Activated CD4-positive, alpha-beta T cell treated with anti-CD3 and anti-CD28 coated beads, Interleukin-2, amount 50 U/mL, for 16 hours (primary cell): ENCODE data around the gene NRAS.

ENCODE experiments used
- DNase-seq: peaks from one replicate; pipeline ENCODE4 v3.0.0-alpha.2; 2020

NRAS gene

DNA sequence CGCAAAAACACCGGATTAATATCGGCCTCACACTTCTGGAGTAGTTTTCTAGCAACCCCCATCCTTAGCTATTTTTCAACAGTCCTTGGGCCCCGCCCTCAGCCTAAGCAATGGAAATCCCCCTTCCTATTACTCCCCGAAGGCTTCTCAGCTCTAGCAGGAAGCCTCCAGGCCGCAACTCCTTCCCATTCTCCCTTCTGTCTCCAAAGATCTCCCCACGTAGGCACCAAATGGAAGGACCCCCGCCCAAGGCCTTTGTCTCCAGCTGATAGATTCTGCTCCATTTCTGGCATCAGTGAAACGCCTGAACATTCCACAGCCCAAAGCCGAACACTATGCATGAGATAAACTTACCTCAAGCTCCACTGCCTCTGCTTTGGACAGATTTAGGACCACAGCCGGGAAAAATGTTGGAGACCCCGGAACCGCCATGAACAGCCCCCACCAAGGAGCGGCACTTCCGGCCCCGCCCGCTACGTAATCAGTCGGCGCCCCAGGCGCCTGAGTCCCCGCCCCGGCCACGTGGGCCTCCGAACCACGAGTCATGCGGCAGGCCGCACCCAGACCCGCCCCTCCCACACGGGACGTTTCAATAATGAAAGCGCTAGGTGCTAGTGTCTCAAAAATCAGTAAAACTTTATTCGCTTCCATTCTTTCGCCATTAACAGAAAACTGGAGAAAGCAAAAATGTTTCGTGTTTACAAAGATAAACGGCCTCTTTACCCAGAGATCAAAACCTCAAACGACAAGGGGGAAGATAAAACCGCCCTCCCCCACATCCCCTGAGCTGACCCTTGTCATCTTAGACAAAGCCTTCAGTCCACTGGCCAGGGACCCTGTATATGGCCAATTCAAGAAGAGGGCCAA, at the start of gene NRAS:
TSS of gene NRAS (minus strand) at position 468 of the 867 bp plus-strand sequence. CDS start 611 bp downstream, outside the sequence.
- DNase-seq = peak; percentile 96

DNA sequence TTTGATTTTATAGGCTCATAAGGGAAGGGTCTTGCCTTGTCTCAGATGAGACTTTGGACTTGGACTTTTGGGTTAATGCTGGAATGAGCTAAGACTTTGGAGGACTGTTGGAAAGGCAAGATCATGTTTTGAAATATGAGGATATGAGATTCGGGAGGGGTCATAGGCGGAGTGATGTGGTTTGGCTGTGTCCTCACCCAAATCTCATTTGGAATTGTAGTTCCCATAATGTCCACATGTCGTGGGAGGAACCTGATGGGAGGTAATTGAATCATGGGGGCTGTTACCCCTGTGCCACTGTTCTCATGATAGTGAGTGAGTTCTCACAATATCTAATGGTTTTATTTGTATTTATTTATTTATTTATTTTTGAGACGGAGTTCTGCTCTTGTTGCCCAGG, 48.1 kb upstream of the NRAS start:
- no peak for DNase-seq

DNA sequence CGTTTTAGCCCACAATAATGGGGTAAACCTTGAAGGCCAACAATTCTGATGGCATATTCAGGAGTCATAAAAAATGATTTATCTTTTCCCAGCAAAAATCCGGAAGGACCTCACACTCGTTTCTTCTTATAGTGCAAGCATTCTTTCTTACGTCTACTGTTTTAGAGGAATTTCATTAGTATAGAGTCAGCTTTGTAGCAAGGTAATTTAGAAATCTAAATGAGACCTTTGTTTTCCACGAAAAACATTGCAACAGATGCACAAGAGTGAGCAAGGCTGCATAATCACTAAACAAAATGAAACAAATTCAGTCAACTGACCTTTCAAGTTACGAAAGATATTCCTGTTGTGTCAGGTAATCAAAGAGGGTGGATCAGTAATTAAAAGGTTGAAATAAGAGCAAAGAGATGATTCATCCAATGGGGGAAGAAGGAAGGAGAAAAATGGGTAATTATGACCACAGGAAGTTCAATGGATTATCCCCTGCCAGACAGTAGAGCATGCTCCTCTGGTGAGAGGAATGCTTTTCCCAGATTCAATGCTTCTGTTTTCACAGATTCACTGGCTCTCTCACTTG, 41.8 kb upstream of the NRAS start:
- no peak for DNase-seq

DNA sequence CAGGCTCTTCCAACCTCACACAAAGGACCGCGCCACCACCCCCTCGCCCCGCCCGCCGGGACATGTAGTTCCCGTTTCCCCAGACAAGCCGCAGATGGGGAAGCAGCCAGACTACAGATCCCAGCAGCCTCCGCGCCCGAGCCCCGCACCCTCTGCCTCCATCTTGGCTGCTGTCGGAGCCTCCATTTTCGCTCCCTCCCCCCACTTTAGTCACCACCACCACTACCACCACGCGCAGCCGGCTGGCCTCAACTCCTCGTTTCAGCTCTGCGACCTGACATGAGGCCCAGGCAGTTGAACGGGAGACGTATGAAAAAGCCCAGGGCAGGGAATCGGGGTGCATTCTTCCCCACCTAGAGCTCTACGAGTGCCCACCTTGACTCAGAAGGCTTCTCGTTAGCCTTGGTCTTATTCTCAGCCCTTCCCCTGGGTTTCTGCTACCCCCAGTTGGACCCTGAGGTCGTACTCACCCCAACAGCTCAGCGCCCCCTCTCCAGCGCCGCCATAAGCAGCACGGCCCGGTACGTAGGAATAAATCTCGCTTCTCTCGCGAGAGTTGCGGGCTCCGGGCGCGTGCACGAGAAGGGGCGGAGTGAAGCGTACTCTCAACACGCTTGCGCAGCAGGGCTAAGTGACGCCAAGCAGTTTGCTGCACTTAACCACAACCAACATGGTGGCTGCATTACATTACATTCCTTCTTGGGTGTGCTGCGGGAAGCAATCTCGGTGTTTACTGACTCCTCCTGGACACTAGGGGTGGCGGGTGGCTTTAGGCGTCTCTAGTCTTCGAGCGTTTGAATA, 41.1 kb upstream of the NRAS start, which contains the start of gene CSDE1:
TSS of gene CSDE1 (minus strand) at position 530 of the 801 bp plus-strand sequence. CDS start 18,094 bp downstream, outside the sequence.
- DNase-seq = peak; percentile 98

DNA sequence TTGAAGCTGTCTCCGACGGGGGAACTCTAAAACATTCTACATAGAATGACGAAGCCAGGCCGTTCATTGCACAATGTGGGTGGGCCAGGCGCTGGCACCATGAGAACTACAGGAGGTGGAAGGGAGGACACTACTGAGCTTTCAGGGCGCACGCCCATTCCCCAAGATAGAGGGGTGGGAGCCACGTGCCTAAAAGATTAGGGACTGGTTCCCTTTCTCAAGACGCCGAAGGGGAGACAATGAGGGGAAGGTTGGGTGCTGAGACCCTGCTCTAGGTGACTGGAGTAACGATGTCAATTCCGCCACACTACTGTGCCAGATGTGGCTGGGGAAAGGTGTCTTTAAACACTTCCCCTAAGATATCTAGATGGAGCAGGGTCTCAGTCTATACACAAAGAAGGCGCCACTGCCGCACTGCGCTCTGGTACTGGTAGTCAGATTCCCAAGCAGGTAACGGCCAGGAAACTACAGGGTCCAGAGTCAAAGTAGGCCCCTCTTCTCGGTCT, 40.4 kb upstream of the NRAS start:
- DNase-seq = peak; percentile 17

DNA sequence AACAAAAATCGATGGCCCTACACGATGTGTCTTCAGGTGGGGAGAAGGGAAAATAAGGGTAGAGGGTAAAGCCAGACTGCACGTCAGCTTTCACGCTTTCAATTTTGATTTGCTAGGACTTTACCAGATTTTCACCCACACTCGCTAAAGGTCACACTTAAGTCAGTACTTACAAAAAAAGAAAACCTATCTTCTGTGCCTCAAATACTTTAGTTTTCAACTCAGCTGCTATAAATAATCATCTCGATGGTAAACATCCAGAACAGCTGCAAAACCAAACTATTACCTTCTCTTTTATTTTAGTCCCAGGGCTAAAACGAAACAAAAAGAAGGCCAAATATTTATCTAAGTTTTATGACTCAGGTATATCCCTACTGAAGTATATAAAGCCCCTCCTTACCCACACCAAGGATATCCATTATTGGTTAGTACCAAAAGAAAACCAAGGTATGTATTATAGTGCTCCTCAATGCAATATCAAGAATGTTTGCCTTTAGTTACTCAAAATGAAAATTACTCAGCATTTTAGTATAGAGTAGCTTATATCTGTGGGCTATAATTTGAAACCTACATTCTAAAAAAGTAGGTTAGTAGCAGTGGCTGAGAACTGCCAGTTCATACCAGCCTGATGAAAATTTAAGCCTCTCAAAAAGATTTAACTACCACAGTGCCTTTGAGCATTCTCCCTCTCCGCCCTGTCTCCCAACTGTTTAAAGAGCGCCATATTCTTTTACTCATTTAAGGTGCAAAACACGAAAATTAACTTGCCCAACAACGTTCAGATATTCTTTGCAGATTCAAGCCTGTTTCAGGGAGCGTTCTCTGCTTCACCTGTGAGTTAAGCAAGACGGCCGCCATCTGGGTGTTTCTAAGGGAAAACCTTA, 39.7 kb upstream of the NRAS start:
- DNase-seq = peak; percentile 37

DNA sequence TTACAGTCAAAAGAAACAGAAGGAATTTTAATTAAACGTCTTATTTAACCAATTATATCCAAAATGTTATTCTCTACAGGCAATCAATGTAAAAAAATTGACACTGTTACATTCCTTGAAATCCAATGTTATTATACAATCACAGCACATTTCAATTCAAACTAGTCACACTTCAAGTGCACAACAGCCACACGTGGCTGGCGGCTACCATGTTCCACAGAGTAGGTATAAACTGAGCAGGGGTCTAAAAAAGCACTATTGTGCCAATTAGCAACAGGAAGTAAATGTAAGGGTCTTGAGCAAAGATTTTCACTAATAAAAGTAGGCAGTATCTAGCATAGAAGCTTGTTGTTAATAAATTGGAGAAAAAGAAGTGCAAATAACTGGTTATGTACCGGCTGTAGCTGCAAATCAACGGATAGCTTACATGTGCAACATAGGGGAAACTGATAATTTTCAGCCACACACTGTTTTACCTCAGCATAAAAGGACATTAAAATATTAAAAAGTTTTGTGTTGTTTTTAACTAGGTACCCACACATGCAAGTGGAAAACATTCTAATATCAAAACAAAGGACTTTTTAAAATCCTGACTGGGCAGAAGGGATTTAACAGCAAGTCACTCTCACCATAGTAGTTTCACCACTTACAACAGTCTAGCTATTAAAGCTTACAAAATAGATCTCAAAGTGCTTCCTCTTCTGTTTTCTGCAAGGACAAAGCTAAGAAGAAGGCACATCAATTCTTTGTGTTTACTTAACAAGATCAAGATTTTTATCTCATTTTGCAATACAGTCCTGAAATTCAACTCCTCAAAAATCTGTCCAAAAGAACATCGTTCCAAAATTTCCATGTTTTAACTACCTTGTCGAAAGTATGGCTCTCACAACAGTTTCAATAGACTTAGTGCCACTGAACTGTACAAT, 38.7 kb upstream of the NRAS start:
- DNase-seq = no peak

DNA sequence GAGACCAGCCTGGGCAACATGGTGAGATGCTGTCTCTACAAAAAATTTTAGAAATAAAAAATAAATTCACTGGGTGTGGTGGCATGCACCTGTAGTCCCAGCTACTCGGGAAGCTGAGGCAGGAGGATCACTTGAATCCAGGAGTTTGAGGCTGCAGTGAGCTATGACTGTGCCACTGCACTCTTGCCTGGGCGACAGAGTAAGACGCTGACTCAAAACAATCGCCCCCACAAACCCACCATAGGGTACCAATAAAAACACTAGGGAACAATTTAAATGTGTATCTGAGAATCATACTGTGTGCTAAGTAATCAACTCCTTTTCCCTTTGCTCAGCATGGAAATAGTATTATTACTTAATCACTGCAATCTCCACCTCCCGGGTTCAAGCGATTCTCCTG, 37.1 kb upstream of the NRAS start:
- peak; percentile 34 for DNase-seq

DNA sequence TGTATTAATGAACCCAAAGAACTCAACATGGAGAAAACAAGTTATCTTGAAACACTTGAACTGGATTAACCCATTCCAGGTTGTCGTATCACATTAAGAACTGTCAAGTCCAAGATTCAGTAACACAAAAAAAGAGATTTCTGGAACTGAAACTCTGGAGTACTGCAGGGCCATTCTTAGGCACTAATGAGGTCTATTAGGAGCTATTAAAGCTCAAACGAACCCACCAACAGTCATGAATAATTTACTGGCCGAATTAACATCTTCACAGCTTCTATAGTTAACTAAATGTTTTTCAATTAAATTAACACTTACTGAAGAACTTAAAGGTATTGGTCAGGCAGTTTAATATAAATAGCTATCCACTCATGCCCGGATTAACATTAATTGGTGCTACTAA, 36.6 kb upstream of the NRAS start:
- DNase-seq = no peak

DNA sequence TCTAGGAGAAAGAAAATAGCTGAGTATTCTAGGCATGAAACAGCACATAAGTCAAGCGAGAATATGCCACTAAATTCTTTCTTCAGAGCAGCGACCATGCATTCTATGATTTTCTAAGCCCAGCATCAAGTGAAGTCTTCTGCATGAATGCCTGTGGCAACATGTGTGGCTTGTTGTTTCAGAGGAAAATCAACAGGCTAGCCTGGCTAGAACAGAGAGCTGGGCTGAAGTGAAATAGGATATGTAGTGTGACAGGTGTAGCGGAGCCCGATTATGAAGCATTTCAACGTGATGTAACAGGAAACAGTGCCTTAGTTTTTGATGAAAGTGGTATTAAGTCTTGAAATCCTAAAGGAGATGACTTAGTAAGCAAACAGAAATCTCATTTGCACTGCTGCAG, 34.2 kb upstream of the NRAS start:
- DNase-seq = no peak

DNA sequence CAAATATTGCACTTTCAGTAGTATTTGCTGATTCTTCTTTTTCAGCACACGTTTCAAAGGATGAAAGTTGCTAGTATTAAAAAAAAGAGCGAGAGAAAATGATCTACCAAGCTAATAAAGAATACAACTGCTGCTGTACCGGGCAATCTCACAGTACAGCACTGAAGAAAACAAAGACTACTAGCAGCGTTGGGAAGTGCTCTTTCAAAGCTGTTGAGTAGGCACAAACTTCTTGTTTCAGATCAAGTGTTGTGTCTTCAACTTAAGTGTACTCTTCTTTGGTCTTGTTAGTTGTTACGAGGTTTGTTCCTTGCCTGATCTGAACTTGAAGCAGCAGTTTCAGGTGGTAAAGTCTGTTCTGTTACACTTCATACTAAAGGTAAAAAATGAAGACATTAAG, 33.3 kb upstream of the NRAS start:
- DNase-seq = no peak

DNA sequence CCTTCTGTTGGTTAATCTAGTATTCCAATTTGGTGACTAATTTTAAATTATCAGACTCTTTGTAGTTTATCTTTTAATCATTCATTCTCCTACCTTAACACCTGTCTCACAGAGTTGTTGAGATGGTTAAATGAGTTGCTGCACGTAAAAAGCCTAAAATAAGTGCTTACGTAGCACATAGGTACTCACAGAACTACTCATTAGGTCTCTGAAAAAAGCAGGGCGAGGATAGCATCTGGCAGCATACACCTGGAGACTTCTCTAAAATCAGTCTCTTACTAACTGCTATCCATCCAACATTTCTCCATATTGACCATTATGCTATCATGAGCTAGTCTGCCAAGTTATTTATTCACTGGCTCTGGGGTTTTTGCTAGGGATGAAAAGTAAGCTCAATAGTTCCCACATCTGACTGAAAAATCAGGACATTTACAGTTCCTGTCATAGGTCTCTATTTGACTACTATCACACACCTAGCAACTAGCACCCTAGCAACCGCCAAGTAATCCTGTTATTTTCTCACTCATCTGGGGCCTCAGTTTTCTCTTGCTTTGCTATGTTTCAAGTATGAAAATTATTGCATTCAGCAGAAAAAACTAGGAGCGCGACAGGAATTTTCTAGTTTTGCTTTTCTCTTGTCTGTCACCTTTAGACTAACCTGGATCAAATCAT, 30.0 kb upstream of the NRAS start:
- peak; percentile 68 for DNase-seq

DNA sequence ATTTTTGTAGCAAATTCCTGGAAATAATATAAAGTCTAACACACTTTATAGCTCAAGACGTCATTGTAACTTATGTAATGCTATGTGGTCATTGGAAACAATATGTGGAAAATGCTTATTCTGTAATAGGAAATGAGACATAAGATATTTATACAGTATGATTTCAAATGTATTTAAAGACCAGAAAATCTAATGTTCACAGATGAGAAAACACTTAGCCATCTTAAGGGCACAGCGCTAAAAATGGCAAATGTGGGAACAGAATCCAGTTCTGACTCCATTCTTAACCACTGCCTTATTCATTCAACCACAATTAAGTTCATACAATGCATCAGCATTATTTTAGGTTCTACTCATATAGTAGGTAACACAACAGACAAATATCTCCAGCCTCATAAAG, 28.7 kb upstream of the NRAS start:
- peak; percentile 55 for DNase-seq

DNA sequence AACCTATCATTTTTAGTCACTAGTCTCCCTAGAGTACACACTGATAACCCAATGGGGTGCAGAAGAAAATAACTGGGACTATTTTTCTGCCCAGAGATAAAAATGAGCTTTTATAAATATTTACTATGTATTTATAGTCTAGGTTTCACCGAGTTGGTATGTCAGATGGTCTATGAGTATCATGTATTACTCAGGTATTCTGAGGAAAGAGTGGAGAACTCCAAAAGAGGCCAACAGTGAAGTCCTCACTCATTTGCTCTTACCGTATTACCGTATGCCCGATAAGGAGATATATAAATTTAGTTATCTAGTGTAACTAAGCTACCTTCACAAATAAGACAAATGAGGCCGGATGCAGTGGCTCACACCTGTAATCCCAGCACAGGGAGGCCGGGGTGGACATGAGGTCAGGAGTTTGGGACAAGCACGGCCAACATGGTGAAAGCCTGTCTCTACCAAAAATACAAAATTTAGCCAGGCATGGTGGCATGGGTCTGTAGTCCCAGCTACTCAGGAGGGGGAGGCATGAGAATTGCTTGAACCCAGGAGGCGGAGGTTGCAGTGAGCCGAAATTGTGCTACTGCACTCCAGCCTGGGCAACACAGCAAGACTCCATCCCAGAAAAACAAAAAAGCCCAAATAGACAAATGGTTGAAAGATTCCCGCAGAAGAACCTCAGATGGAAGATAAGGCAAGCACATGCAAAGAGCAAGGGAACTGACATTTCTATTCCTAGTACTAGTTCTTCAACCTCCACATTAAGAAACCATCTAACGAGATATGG, 25.6 kb upstream of the NRAS start:
- no peak for DNase-seq

DNA sequence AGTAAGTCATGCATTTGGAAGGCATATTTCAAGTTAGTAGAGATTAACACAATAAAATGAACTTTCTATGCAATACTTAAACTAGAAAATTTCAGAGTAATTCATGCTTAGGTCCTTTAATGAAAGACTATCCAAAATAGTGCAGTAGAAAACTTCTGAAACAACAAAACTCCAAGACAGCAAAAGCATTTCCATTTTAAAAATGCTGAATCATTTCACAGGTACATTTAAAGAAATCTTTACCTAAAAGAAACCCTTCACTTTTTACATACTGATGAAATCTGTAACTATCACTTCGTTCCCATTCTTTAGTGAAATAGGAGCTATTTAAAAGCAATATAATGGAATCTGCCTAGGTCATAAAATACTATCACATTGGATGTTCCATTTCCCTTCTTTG, 23.8 kb upstream of the NRAS start:
- no peak for DNase-seq

DNA sequence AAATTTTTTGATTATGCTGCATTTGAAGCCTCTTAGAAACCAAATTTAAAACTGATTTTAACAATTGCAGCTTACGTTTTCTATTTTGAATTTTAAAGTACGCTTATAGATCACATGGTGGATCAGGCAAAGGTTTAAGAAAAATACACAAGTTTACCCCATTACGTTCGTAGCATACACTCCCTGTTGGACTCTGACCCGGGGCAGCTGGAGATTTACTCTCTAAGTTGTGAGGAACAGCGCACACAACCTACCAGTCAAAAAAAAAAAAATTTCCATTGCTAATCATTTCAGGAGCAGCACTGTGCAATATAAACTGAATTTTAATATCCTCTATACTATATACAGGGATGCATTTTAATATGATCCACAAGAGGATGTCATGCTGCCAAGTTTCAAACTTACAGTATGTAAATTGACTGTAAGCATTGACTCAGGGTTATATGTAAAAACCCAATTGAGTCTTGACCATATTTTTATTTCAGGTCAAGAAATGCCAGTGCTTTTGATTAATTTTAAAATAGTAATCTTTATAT, 20.8 kb upstream of the NRAS start:
- DNase-seq = no peak

DNA sequence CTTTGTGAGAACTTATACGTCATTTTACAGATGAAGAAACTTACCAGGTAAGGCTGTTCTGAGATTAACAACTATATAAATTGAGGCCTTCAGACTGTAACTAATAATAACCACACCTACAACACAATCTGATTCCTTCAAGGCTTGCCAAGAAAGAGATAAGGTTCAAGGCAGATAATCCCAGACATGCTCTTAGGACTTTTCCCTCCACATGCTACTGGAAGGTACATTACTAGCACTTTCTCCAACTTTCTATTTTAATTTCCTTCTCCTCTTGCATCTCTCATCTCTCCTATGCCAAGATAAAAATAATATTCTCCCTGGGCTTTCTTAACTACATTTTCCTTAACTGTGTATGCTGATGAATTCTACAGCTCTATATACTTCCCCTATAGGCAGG, 18.9 kb upstream of the NRAS start:
- DNase-seq = no peak

DNA sequence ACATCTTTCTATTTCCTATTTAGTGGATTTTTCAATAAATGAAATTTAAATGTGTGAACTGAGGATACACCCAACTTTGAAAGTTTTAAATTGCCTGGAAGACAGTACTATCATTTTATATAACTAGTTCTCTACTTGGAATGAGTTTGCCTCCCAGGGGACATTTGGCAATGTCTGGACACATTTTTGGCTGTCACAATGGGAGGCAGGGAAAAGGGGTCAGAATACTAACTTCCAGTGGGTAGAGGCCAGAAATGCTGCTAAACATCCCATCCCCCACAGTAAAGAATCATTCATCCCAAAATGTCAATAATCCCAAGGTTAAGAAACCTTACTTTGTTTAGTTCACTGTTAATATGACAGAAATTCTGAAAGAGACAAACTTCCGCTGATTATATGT, 13.2 kb upstream of the NRAS start:
- no peak for DNase-seq

DNA sequence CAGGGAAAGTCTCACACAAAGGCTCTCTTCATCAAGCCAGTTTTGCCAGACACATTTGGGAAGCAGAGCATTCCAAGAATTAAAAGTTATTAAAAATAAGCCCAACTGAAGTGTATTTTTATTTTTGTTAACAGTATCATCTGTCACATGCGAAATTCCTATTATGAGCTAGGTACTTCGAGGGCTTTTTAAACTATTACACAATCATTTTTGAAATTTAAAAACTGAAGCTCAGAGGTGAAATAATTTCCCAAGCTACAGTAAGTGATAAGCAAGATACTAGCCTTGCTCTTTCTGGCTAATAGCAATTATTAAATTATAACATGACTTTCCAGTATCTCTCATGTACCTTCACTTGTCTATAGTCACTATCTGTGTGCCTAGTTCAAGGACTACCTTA, 12.0 kb upstream of the NRAS start:
- DNase-seq = no peak

DNA sequence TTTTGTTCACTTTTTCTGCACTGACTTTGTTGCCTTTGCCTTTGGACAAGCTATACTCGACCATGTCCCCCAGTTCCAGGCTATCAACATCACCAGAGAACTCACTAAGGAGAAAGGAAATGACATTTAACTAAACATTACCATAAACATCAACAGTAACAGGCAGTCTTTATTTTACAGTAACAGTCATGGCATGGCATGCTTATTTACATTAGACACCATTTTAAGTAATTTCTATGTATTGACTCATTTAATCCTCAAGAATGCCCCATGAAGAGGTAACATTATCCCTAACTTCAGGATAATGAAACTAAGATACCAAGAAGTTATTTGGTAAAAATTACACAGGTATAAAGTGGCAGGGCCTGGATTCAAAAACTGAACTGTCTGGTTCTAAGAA, 8.7 kb upstream of the NRAS start:
- no peak for DNase-seq
